Stimulated activated CD4-positive, alpha-beta T cell treated with anti-CD3 and anti-CD28 coated beads, Interleukin-15, amount 100 ng/mL, for 1 hour (primary cell): ENCODE results near the gene BCL7A.

Experiments used
- DNase-seq, 2 donors: peaks; one replicate each; pipeline ENCODE4 v3.0.0-alpha.2; 2020; ENCODE audit warnings: low read depth in 1 of 2, low spot score in 1 of 2

Gene BCL7A

GRCh38 chr12:122076743-122077495, 55.2 kb downstream of the BCL7A start:
- DNase-seq, result no peak

GRCh38 chr12:122078141-122079032, 56.7 kb downstream of the BCL7A start, which contains the start of gene MLXIP:
TSS of gene MLXIP (plus strand) at chr12:122078756. CDS start at chr12:122078854, 98 bp downstream.
- peak; percentile 80 to 85 for DNase-seq

- no peak for DNase-seq
Observed at GRCh38 chr12:122079033-122079531, 57.4 kb downstream of the BCL7A start.

- no peak for DNase-seq
Observed at GRCh38 chr12:122079532-122080081, 57.9 kb downstream of the BCL7A start.

GRCh38 chr12:122080149-122081082, 58.7 kb downstream of the BCL7A start:
- no peak for DNase-seq

- no peak for DNase-seq
Observed at GRCh38 chr12:122081083-122081696, 59.5 kb downstream of the BCL7A start.

- no peak for DNase-seq
Observed at GRCh38 chr12:122081697-122082221, 60.1 kb downstream of the BCL7A start.

GRCh38 chr12:122082621-122083356, 61.1 kb downstream of the BCL7A start:
- no peak for DNase-seq

- no peak for DNase-seq
Observed at GRCh38 chr12:122084857-122085405, 63.2 kb downstream of the BCL7A start.

- no peak for DNase-seq
Observed at GRCh38 chr12:122085591-122085990, 63.9 kb downstream of the BCL7A start.

- no peak for DNase-seq
Observed at GRCh38 chr12:122086116-122086515, 64.4 kb downstream of the BCL7A start.

GRCh38 chr12:122086641-122087285, 65.1 kb downstream of the BCL7A start:
- no peak for DNase-seq

GRCh38 chr12:122087431-122088178, 65.9 kb downstream of the BCL7A start:
- DNase-seq, result no peak

GRCh38 chr12:122088179-122088810, 66.6 kb downstream of the BCL7A start:
- no peak for DNase-seq

GRCh38 chr12:122089077-122089476, 67.4 kb downstream of the BCL7A start:
- no peak for DNase-seq

GRCh38 chr12:122090759-122091515, 69.3 kb downstream of the BCL7A start:
- no peak for DNase-seq
